Stimulated activated CD8-positive, alpha-beta memory T cell treated with anti-CD3 and anti-CD28 coated beads, Interleukin-12 subunit alpha, Interleukin-12 subunit beta, amount 100 ng/mL, for 1 hour (primary cell): Measurements from ENCODE around the gene CHSY1.
A peak's percentile ranks its signal among the peaks of the same experiment; 100 is the strongest.

Source experiments
- DNase-seq: peaks from one replicate; pipeline ENCODE4 v3.0.0-alpha.2; 2020; ENCODE audit warnings: low read depth

The CHSY1 gene

DNA sequence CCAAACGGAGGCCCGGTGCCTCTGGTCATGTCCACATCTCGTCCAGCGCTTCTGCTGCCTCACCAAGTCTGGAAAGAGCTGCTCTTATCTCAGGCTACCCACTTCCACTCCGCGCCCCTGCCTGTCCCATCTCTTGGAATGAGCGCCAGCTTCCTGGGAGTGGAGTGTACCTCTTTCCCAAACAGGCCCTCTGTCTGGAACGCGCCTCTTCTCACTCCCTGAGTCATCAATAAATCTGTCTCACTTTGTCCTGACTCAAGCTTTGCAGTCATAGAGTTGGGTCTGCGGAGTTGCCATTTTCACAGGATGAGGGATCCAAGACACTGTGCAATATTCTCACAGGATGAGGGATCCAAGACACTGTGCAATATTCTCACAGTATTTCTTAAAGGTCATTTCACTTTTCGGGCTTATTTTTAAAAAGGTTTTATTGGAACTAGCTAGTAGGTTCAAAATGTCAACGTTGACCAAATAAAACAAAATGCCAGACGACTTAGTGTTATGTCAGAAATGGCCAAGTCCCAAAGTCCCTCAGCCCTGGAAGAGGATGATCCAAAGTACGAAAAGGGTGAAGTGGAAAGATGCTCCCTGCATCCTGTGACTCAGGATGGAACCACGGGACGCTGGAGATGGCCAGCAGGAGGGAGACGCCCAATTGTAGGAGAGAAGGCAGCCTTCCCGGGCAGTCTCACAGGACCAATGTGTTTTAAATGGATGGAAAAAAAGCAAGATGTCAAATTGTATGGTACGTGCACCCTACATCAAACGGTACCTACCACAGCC lies 81.1 kb downstream of the CHSY1 start:
- DNase-seq, result no peak

DNA sequence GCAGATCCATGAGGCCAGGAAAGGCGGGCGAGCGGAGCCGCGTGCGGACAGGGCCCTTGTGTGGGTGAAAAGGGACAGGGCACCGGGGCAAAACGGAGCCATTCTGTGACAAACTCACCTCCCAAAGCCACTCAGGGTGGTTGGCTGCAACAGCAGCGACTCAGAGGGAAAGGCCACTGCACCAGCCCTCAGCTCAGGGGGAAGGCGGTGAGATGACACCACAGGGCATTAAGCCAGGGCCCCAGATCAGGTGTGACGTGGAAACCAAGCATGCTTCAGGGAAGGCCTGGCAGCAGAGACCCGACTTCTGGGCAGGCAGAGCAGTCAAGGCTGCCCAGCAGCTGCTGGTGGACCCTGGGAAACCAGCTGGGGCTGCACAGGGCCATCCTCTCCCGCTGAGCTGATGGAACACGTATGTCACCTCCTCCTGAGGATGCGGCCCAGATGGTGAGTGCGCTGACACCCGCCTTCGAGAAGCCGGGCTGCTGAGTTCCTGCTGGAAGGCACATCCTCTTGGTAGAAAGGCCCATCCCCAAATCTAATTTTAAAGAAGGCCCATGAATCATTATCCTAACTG lies 82.3 kb downstream of the CHSY1 start:
- DNase-seq, result no peak

DNA sequence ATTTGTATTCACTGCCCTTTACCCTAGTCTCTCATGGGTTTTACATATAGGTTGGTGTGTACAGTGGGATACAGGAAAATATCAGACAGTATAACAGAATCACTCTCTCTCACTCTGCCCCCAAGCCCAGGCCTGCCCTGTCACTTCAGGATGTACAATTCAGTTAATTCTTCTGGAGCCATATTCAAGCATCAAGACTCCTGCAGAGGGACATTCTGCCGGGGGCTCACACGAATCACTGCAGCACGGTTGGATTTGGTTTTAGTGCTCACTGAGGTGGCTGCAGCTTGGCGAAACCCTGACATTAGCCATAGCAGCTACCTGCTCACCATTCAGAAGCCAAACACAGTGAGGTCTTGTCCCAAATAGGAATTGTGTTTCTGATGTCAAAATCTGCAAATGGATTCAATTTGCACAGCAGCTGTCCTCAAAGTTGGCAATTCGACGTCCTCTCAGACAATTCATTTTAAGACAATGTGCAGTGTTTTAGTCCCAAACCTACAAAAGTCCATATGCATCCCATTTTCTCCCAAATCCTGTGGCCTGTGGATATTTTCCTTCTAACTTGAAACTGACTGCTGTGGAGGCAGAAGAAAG lies 82.9 kb downstream of the CHSY1 start:
- no peak for DNase-seq

DNA sequence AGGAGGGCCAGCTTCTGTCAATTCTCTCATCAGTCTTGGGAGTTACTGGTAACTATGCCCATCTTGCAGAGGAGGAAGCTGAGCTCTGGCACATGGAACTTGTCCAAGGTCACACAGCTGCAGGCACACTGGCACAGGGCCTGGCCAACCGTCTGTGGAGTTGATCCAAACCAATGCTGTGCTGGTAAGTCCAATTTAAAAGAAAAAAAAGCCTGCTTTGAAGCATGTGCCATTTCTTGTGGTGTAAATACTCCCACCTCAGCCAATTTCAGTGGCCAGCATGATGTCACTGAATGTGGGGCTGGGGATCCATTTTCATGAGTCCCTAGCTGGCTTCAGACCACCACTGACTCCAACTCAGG lies 83.4 kb downstream of the CHSY1 start:
- DNase-seq, result no peak

DNA sequence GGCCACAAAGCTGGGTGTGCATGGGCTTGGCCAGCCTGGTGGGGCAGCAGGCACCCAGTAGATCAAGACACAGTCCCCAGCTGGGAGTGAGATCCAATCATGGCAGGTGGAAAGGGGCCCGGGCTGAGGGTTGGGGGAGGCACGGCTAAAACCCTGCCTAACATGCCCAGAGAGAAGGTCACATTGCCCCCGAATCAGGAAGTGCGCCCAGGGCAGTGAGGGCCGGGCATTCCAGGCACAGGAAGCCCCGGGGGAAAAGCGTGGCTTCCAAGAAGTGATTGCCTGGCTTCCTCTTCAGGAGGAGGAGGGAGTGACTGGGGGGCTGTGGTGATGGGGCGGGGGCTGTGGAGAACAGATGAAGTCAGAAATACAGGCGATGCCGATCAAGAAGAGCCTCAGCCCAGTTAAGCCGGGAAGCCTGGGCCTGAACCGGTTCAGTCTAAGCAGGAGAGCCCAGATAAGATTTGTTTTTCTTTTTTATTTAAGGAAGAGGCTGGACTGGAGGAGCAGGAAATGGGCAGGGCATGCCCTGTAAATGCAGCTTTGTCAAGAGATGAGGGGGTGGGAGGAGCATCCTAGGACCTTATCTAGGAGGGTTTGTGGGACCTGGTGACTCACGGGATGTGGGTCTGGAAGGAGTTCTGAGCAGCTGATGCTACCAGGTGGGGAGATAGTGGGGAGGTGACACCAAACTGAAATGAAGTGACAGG lies 83.9 kb downstream of the CHSY1 start:
- peak; percentile 53 for DNase-seq

DNA sequence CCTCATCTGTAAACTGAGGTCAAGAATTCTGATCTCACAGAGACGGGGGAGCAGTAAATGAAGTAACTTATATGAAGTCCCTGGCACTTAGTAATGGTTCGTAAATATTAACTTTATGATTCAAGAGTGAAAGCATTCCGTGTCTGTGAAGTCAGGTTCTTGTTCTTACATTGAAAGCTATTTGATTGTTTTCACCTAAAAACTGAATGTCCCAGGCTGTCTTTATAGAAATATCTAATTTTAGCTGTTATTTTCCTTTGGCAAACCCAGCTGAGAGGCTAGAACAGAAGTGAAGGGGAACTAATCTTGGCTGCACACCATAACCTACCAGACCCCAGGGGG lies 84.5 kb downstream of the CHSY1 start:
- no peak for DNase-seq

DNA sequence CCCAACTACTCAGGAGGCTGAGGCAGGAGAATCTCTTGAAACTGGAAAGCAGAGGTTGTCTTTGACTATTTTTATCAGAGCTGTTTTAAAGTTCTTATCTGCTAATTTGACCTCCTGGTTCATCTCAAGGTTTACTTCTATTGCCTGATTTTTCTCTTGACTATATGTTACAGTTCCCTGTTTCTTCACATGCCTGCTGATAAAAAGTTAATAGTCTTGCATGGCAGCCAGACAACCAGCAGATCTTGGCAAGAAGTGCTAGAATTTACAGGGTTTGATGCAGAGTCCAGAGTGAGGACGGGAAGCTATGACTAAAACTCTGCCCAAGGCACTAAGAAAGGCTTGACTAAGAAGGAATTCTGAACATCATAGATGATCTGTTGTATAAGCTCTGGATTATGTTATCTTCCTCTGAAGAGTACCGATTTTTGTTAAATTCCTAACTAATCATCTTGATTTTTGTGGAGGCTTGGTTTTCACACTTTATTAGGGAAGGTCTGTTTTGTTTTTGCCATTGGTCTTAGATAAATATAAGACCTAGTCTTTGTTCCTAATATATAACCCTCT lies 85.9 kb downstream of the CHSY1 start:
- DNase-seq, result no peak

DNA sequence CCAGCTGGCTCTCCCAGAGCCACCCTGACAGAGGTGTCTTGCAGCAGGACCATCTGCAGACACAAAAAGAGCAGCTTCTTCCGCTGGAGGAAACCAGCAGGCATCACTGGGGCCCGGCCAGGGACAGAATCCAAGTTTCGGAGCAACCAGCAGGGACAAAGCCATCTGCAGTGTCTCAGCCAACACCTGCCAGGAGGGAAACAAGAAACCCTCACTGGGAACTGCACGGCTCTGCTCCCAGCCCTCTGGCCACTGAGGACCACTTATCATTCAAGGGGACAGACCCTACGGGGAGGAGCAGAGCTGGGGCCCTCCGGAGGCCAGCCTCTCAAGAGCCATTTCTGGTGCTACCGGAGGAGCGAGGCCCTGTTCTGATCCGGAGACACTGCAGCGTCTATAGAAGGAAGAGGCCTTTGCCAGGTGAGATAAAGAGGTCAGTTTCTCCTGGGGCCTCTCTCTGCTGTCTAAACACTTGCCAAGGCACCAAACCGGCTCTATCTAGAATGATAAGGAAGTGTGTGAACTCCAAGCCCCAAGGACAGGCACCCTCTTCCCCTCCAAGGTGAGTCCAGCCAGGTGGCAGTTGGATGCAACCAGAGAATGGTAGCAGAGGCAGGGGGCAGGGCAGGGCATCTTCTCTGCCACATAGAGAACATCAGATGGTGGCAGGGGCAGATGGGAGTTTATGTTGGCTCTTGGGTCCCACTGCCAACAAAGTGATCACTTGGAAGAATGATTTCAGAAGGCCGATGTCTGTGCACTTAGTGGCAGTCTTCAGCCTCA lies 89.0 kb downstream of the CHSY1 start:
- no peak for DNase-seq

DNA sequence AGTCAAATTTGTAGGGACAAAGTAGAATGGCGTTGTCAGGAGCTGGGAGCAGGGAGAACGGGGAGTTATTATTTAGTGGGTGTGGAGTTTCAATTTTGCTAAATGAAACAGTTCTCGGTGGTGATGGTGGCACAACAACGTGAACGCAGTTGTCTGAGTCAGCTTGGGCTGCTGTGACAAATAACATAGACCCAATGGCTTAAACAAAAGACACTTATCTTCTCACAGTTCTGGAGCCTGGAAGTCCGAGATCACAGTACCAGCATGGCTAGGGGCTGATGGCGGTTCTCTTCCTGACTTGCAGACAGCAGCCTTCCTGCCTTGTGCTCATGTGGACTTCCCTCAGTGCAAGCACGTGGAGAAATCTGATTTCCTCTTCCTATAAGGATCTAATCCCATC lies 90.2 kb downstream of the CHSY1 start:
- no peak for DNase-seq

DNA sequence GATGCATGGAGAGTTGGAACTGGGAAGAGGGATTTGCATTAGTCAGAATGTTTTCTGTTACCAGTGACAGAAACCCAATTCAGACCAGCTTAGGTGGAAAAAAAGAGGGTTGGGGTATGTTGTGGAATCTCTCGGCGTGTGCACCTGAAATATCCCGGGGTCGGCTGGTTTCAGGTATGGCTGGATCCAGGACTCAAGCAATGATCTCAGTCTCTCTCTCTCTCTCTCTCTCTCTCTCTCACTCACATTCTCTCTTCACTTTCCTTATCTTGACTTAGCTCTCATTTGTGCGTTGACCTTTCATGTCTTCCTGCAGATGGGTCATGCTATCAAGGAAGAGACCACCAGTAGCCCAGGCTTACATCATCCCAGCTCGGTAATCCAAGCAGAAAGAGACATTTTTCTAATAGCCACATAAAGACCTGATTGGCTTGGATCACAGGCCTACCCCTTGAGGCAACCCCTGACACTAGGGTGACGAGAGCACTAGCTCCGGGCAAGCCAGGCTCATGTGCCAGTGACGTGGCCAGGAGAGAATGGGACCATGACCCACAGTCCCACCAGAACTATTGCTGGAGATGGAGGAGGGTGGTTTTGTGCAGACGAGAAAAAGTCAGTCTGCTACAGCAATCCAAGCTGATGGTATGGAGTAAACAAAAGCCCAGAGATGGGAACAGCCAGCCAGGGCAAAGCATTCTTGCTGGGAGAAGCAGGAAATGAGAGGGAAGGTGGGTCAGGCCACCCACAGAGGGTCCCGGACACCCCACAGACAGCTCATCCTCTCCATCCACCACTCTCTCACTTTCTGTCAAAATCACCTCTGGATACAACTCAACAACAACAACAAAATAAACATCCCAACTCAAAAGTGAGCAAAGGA lies 91.7 kb downstream of the CHSY1 start:
- DNase-seq, result no peak

DNA sequence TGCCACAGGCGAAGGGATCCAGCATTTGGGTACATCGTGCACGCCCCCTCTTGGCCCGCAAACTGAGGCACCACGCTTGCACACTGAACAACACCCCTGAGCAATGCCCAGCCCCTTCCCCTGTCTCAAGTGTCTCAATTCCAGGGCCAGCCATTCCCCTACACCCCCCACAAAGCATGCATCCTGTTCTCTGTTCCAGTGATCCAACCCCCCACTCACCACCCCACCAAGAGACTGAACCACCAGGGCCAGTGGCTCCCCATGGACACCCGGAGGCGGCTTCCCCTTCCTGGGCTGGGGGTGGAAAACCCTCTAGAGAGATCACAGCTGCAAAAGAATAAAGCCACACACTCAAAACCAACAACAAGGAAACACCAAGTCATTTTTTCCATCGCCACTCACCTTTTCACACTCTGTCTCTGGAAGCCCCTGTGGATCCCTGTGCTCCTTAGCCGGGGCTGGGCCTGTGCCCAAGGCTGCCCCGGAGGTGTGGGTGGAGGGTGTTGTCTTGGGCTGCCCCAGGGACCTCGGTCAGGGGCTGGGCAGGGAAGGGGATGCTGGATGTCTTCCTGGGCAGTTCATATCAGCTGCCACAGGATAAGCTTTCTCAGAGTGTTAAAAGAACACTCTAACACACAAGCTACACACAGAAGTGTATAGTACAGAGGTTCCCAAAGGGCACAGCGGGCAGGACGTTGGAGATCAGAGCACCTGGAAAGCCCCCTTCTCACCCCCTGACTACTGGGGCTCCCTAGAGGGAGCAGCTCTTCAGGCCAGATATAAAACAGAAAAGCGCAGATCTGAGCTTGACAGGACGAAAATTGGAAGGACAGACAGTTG lies 92.5 kb downstream of the CHSY1 start:
- no peak for DNase-seq

DNA sequence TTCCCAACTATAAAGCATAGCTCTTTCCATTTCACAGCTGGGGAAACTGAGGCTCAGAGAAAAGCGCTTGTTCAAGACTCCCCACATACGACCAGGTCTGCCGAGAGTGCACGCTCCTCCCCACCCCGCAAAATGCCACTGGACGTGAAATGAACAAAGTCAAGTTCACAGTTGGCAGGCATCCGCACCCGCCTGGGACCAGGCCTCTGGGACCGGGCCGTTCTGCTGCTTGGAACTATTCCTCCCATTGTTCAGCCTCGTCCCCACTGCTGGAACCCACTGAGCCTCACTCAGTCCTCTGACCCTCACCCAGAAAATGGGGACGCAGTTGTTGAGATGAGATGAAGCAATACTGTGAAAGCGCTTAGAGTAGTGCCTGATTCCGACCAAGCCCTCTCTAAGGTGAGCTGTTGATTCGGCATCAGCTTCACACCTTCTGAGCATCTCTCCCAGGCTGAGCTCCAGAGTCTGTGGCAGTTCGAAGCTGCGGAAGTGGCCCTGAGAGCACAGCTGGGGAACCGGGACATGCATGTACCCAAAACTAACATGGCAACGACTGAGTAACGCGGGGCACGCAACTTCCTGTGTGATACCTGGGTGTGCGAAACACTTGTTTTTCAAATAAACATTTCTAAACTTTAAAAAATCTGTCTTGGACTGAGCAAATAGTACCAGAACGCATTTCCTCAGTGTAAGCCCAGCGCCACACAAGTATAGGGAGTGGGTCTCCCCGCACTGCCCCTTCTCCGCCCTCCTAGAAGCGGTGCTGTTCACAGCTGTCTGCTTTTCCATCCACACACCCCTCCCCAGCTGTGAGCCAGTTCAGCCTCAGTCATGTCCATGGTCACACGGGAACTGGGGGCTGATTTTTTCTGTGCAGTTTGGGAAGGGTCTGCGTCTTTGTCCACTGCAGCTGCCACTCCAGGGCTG lies 93.4 kb downstream of the CHSY1 start:
- DNase-seq, result no peak

DNA sequence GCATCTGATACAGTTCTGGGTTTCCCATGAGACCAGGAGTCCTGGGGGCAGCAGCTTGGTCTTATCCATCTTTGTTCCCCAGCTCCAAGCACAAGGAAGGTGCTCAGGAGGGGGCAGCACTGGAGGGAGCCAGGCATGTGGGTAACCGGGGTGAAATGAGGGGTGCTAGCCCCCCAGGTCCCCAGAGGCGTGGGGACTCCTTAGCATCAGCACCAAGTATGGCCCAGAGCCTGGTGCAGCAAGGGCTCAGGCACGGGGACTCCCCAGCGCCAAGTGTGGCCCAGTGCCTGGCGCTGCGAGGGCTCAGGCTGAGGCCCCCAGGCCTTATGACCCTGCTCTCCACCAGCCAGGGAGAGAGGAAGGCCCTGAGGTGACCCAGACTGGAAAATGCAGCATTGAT lies 94.1 kb downstream of the CHSY1 start:
- no peak for DNase-seq

DNA sequence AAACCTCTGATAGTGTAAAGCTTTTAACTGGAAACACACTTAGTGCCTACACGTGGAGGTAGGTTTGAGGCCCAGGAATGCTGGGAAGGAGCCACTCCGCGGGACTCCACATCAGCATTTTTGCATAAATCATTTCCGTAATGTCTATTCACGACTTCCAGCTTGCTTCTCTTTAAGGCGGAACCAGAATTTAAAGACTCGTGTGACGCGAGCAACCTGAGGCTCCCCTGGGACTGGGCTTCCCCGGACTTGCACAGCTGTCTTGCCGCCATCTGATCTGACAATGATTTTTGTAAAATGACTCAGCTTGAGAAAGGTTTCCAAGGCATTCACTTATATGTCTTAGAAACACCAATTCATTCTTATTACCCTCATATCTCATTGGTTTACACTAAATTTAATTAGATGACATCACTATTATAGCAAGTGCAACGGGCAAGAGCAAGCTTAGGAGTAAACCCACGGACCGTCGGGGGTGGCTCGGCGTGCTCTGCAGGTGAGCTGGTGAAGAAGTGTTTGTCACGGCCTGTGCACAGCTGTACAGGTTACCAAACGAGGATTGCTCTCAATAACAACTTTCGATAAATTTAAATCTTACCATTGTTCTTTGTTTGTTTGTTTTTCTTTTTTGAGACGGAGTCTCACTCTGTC lies 95.2 kb downstream of the CHSY1 start:
- DNase-seq, result no peak

DNA sequence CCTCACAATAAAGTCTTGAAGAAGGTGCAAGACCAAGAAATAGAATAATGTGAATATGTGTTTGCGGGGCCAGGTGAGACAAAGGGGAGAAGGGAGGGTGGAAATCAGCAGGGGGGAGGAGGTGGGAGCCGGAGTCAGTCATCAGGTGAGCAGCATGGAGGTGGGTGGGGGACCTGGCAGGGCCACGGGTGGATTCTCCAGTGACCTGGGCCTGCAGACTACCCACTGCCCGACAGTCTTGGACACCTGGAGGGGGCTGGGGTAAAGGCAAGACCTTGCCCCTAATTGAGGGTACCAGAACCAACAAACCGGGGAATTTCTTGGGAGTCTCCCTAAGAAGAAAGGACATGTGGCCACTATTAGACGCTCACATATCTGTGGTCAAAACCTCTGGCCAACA lies 95.8 kb downstream of the CHSY1 start:
- DNase-seq, result no peak

DNA sequence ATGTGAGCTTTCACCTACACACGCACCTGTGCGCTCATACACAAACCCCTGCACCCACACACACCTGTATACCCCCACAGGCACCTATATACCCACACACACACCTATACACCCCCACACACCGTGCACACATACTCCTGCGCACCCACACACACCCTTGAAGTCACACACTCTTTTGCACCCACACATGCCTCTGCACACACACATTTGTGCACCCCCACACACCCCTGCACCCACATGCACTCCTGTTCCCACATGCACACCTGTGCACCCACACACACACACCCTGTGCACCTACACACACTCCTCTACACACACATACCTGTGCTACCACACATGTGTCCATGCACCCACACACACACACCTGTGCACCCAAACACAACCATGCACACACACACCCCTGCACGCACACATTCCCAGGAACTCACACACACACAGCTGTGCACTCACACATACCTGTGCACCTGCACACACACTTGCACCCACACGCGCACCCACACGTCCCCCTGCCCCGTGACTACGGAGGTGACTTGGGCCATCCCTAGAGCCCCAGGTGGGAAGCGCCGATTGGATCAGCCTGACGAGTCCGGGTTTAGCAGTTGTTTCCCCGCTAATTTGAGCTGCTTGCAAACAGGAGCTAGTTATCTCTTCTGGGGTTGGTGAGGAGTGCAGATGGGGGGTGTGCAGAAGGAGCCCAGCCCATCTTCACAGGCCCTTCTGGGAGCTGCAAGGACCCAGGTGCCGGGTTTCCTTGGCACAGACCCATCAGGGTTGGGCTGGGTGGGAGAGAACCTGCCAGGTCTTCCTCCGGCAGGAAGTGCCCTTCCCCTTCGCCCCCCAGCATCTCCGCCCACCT lies 97.8 kb downstream of the CHSY1 start:
- DNase-seq, result no peak

DNA sequence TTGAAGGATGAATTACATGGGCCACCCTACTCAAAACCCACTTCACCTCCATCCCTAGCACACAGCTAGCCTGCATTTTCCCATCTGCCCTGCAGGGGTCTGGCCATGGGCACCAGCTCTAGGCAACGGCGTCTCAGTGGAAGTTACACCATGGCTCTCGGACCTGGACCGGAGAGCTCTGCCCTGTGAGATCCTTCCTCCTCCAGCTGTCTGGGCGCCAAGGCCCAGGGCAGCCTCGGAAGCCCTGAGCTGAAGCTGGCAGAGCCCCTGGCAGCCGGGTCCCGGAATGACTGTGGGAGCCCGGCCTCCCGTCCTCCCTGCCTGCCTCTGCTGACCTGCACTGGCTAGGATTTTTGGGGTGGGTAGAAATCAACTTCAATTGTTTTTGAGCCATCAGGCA lies 98.9 kb downstream of the CHSY1 start:
- no peak for DNase-seq

DNA sequence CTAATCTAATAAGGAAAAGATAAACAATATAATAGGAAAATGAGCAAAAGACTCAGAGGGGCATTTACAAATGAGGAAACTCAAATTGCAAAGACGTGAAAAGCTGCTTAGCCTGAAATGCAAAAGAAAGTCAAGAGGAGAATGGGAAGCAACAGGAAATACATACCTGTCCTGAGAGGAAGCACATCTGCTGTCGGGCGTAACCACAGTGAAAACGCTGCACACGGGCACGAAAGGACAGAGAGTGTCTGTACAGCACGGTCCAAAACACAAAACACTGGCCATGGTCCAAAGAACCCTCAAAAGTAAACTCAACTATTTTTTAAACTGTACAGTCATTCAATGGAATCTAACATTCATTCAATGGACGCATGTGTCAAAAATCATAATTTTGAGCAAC lies 100.6 kb downstream of the CHSY1 start:
- no peak for DNase-seq
